ENCODE data around the gene LRRC8D.

The LRRC8D gene

GRCh38 chr1:89872567-89872966 is 51.7 kb downstream of the LRRC8D start:
- ATAC-seq, result no peak

- no peak for ATAC-seq
Measured at GRCh38 chr1:89873288-89873687, 52.5 kb downstream of the LRRC8D start.

DNA sequence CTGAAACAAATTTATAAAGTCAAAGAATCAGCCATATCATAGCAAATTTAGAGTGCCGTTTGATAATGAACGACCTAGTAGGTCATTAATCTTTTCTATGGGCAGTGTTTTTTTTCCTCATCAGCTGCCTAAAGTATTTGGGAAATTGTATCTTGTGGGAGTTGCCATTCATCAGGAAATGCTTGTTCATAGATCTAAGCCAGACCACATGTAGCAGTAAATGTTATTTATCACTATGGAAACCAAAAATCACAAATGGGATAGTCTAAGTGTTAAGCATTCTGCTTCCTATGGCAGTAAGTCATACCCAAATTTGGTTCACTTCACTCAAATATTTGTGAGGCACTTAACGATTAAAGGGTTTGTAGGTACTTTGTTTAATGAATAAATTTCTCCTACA is 52.9 kb downstream of the LRRC8D start:
- ATAC-seq, result no peak

DNA sequence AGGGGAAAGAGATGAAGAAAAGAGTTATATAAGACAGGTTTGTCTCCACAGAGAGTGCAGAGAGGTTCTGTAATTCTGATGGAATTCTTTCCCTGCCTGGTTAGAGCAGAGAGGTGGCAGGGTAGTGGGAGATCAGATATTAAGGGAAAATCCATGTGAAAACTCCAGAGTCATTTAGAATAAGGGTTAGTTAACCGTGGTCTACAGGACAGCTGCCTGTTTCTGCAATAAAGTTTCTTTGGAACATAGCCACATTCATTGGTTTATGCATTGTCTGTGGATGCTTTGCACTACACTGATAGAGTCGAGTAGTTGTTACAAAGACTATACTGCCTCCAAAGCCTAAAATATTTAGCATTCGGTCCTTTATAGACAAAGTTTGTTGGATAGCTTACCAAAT is 55.6 kb downstream of the LRRC8D start:
- ATAC-seq, result no peak

GRCh38 chr1:89877756-89878155 is 56.9 kb downstream of the LRRC8D start:
- ATAC-seq, result no peak

DNA sequence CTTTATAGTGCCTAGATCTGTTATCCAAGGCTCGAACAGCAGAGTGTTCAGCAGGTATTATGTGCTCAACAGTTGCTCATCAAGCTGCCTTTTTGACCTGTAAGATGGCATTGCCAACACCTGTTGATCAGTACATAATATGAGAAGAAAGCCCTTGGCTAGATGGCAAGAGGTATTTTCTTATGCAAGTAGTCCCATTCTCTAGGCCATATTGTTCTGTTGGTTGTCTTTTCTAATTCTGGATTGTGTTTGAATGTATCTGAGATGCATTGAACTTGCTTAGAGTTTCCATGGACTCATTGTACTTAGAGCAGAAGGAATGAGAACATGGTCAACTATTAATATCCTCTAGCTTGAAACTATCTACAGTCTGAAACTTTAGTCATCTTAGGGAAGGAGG is 57.4 kb downstream of the LRRC8D start:
- ATAC-seq, result no peak

GRCh38 chr1:89880679-89881078 is 59.8 kb downstream of the LRRC8D start:
- no peak for ATAC-seq

- peak; percentile 56 to 62 for ATAC-seq
Measured at GRCh38 chr1:89881415-89882058, 60.7 kb downstream of the LRRC8D start.

DNA sequence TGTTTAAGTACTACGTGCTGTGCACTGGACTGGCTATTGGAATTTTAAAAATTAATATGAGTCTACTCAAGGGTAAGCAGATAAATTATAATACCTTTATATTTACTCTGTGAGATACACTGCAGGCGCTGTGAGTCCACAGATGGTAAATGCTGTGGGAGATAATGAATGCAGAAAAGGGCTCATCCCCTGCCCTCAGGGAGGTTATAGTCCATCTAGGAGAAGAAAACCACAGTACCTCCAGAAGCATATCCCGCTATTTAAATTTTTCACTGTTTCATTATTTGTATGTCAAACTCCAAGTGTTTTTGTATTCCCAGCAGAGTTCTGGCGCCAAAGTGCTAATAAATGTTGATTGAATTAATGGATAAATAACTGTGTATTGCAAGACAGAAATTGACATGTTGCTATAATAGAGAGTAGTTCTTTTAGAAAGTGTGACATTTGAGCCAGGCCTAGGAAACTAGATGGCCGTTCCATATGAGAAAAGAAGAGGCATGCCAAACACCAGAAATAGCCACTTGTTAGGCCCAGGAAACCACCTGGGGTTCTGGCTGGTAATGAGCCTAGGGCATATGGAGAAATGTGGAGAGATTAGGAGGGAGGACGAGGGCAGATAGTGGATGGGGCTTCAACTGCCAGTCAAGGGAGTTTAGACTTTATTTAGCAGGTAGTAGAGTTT is 61.7 kb downstream of the LRRC8D start:
- no peak for ATAC-seq

DNA sequence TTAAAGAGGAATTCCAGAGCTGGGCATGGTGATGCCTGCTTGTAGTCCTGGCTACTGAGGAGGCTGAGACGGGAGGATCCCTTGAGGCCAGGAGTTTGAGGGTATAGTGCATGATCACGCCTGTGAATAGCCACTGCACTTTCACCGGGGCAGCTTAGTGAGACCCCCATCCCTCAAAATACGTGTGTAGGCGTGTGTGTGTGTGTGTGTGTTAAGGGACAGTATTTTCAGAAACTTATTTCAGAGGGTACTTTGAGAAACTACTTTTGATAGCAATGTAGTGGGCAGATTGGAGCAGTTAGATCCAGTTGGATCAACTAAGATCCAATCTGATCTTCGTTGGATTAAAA is 62.2 kb downstream of the LRRC8D start:
- no peak for ATAC-seq

- peak in 1 of 2 donors; percentile 30 for ATAC-seq
Measured at GRCh38 chr1:89884718-89885596, 64.1 kb downstream of the LRRC8D start.

- ATAC-seq, result no peak
Measured at GRCh38 chr1:89887270-89887669, 66.4 kb downstream of the LRRC8D start.

GRCh38 chr1:89887713-89888112 is 66.9 kb downstream of the LRRC8D start:
- ATAC-seq, result no peak

GRCh38 chr1:89888480-89889322 is 67.9 kb downstream of the LRRC8D start:
- ATAC-seq, result no peak

DNA sequence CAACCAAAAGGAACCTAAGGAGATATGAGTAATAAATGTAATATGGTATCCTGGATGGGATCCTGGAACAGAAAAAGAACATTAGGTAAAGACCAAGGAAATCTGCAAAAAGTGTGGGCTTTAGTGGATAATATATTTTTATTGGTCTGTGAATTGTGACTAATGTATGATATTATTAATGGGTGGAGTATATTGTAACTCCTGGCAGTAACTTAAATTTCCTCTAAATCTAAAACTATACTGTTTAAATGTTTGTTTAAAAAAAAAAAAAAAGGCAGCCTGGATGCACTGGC is 68.4 kb downstream of the LRRC8D start:
- no peak for ATAC-seq

GRCh38 chr1:89890085-89890752 is 69.4 kb downstream of the LRRC8D start:
- ATAC-seq, result no peak

DNA sequence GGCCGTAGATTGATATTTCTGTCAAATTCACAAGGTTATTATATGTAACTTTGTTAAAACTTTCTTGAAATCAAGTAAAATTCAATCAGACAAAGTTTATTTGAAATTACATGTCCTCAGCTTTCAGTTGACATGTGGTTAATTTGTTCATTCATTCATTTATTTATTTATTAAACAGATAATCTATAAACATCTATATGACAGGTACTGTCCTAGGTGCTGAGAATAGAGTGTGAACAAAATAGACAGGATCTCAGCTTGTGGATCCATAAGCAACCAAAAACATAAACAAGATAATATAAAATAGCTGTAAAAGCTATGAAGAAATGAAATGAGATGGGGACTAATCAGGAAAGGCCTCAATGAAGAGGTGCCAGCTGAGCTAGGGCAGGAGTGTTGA is 72.0 kb downstream of the LRRC8D start:
- no peak for ATAC-seq

GRCh38 chr1:89894210-89895201 is 73.7 kb downstream of the LRRC8D start:
- ATAC-seq, result no peak

DNA sequence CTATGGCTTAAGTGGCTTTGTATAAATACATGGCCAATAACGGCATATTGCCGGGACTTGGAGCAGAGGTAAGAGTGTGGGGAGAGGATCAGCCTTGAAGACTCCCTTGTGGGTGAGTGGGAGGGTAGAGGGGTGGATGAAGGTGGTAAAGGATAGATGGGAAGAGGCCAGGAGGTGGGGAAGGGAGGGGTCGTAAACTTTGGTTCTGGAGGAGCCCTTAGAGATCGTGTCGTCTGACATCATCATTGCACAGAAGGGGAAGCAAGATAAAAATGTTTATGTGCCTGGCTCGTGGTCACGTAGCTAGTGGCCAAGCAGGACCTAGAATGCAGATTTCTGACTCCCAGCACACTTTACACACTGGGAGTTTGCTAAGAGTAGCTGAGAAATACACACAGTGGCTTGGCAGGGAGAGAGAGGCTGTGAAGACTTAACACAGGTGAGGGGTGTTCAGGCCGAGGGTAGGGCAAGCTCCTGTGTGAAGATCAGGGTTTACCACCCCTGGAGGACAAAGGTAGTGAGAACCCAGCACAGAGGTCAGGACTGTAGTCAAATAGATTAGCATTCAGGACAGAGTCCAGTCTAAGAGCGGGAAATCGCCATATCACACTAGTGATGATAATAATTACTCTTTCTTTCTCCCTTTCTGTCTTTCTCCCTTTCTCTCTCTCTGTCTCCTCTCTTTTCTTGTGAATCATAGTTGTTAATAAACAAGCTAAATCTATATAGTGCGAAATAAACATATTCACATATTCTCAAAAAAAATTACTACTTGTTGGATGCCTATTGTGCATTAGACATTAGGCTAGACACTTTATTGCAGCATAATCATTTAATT is 75.5 kb downstream of the LRRC8D start:
- ATAC-seq, result no peak
